Transverse colon (tissue), 4 donors: Measurements from ENCODE around the gene ANKRD1. TPM values are rescaled to one million over a fixed set of nuclear protein-coding genes. Genes with fewer than 3 reads are reported as not detected.
"Not testable (repeated sequence)": the region's sequence is repeated elsewhere in the genome, so short reads cannot be mapped to it uniquely, and the experiment has no call there.

Experiments
- DNase-seq: peaks from one replicate; pipeline ENCODE4 v3.0.0-alpha.2; 2019
- H3K27ac ChIP-seq, 4 donors: fragments of 200-600 bp; sonication (generic); 2 replicates each; pipeline ENCODE4 v1.5.1; 2016 to 2018; ENCODE audit warnings: inconsistent platforms in 4 of 4
- H3K27me3 ChIP-seq: fragments of 200-600 bp; sonication (generic); 2 replicates; pipeline ENCODE4 v1.5.1; 2017; ENCODE audit warnings: inconsistent platforms
- H3K36me3 ChIP-seq, 4 donors: fragments of 200-600 bp; sonication (generic); 2 replicates each; pipeline ENCODE4 v1.5.1; 2017 to 2019; ENCODE audit warnings: inconsistent platforms in 4 of 4
- H3K4me1 ChIP-seq, 4 donors: fragments of 200-600 bp; sonication (generic); 2 replicates each; pipeline ENCODE4 v1.5.1; 2017 to 2020; ENCODE audit warnings: inconsistent platforms in 4 of 4
- H3K4me3 ChIP-seq, 4 donors: fragments of 200-600 bp; sonication (generic); 1 replicate in 1 of 4; 2 replicates in 3 of 4; pipeline versions ENCODE4 v1.5.1 to v1.6.1; 2017 to 2019; ENCODE audit warnings: inconsistent platforms in 4 of 4
- H3K9me3 ChIP-seq, 2 donors: fragments of 200-600 bp; sonication (generic); 2 replicates each; pipeline ENCODE4 v1.5.1; 2017 to 2019; ENCODE audit warnings: inconsistent platforms in 2 of 2
- CTCF ChIP-seq, 5 experiments: fragments of 200-600 bp in 3 of 5; fragments of 450-650 bp in 2 of 5; sonication (generic) in 3 of 5; IDR thresholded peaks; 1 replicate in 2 of 5; 2 replicates in 3 of 5; pipeline ENCODE4 v1.5.1; 2016 to 2017; ENCODE audit warnings: antibody characterized with exemption in 5 of 5, inconsistent platforms in 3 of 5, mild to moderate bottlenecking in 2 of 5, moderate library complexity in 1 of 5
- EP300 ChIP-seq: sonication (generic); formaldehyde crosslinking; IDR thresholded peaks from one replicate; pipeline ENCODE4 v1.6.1; 2017; ENCODE audit warnings: antibody characterized with exemption, low read depth
- POLR2A ChIP-seq: fragments of 450-650 bp; IDR thresholded peaks from one replicate; pipeline ENCODE4 v1.6.1; 2016; ENCODE audit warnings: antibody characterized with exemption, mild to moderate bottlenecking, moderate library complexity
- POLR2AphosphoS5 ChIP-seq, 3 donors: sonication (generic); formaldehyde crosslinking; IDR thresholded peaks; one replicate each; pipeline ENCODE4 v1.6.1; 2016; ENCODE audit warnings: antibody characterized with exemption in 3 of 3
- WGBS, 2 donors: methylation state at CpG; one replicate each; pipeline ENCODE4 v1.1.5; 2018; ENCODE audit warnings: low coverage in 1 of 2; 5-methylcytosine and 5-hydroxymethylcytosine counted together
- in situ Hi-C, 4 donors: fragments of 200-750 bp; cut with MboI; loops; one replicate each; pipeline versions ENCODE4 v1.15.0 to v1.15.1; 2017; ENCODE audit warnings: low sequenced_read_pairs in 3 of 4, low pct_ligation_motif_present in 1 of 4, low pct_unique_long_range_greater_than_20kb in 1 of 4
- intact Hi-C: fragments of 100-400 bp; cut with DNase I; formaldehyde crosslinking; loops from one replicate; pipeline ENCODE4 v1.15.1; 2023; ENCODE audit warnings: low total_unique reads
- total RNA-seq, 4 donors: library from RNA; depleted of rRNA; stranded (reverse); fragments of >200 nt; gene quantifications; one replicate each; pipeline ENCODE4 v1.1.0, GENCODE V29; 2016

The ANKRD1 gene
- total RNA-seq, 4 donors from 2014 or later: not detected

- in situ Hi-C loops: no loop called here
- H3K27me3 ChIP-seq: no peaks in the 10 kb centered on the region
- intact Hi-C loops: loop anchor here (5.0 kb wide), 1 partner anchor 588 kb away; no protein-coding TSS in a partner anchor
- H3K4me1 ChIP-seq: no peaks in the 10 kb centered on the region
- no peaks in the 10 kb centered on the region for H3K9me3 ChIP-seq
- H3K27ac ChIP-seq: no peak overlapping the region
- 9 to 72% methylated on average over 1 of the region's 1 CpG for WGBS, 2 donors
- H3K36me3 ChIP-seq: no peaks in the 10 kb centered on the region
- TF ChIP-seq EP300 (no peak), POLR2AphosphoS5 (IDR thresholded peaks at IDR 0.05) (no peak), CTCF (IDR thresholded peaks at IDR 0.05) (no peak), POLR2A (no peak)
- no peak for DNase-seq
- H3K4me3 ChIP-seq: no peak overlapping the region
Measured at GRCh38 chr10:90944749-90945148, 23.9 kb upstream of the ANKRD1 start.

GRCh38 chr10:90942980-90943379, 22.1 kb upstream of the ANKRD1 start:
- H3K4me3 ChIP-seq, H3K9me3 ChIP-seq, in situ Hi-C loops, H3K27me3 ChIP-seq, H3K4me1 ChIP-seq, intact Hi-C loops, H3K36me3 ChIP-seq, H3K27ac ChIP-seq, DNase-seq: not testable (repeated sequence)
- 71 to 86% methylated on average over 3 of the region's 3 CpGs for WGBS, 2 donors

DNA sequence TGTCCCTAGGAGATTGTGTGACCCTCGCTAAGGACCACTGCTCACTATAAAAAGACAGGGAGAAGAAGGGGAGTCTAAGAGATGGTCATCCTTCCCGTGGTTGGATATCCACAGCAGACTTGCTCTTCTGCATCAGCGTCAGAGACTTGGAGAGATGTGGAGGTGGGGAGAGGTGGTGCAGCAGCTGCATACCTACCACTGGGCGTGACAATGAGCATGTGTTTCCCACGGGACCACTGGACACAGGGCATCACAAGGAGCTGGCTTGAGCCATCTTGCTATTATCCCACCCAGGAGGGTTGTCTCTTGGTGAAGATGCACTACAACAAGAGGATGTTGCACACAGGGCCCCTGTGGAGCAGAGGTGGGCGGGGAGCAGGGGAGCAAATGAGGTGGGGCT, 18.8 kb upstream of the ANKRD1 start:
- Histone ChIP-seq H3K27me3 (no peaks in the 10 kb centered on the region), H3K36me3 (no peaks in the 10 kb centered on the region), H3K27ac (no peak overlapping the region), H3K4me3 (no peak overlapping the region), H3K9me3 (no peaks in the 10 kb centered on the region), H3K4me1 (no peaks in the 10 kb centered on the region)
- no peak for TF ChIP-seq POLR2AphosphoS5 (IDR thresholded peaks at IDR 0.05)
- TF ChIP-seq EP300: no peak
- no peak for TF ChIP-seq CTCF (IDR thresholded peaks at IDR 0.05)
- TF ChIP-seq POLR2A: no peak
- DNase-seq: no peak
- 90% methylated on average over 6 of the region's 6 CpGs; no CpG with 5 or more reads in 1 of the 2 donors for WGBS, 2 donors
- intact Hi-C loops (no loop called here), in situ Hi-C loops (no loop called here)

DNA sequence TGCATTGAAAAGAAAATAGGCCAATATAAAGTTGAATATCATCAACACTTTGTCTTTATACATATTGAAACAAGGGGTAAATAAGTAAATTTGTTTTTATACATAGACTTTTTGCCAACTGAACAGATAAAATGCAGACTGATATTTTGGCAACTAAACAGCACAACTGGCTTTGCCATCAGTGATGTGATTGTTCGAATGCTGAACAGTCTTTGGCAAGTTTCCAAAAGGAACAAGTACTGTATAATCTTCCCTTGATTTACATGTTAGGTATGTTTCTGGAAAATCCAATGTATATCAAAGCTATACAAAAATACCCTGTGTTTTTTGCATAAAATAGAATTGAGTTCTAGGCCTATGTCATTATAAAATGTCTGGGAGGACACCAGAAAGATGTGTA, 18.2 kb upstream of the ANKRD1 start:
- no peak for TF ChIP-seq EP300
- H3K27me3 ChIP-seq: no peaks in the 10 kb centered on the region
- intact Hi-C loops (no loop called here), in situ Hi-C loops (no loop called here)
- 50 to 61% methylated on average over 1 of the region's 1 CpG for WGBS, 2 donors
- H3K9me3 ChIP-seq: no peaks in the 10 kb centered on the region
- H3K4me1 ChIP-seq: no peaks in the 10 kb centered on the region
- H3K4me3 ChIP-seq: no peak overlapping the region
- no peak overlapping the region for H3K27ac ChIP-seq
- no peaks in the 10 kb centered on the region for H3K36me3 ChIP-seq
- no peak for DNase-seq

GRCh38 chr10:90937645-90938258, 16.9 kb upstream of the ANKRD1 start:
- no peaks in the 10 kb centered on the region for H3K9me3 ChIP-seq
- no peak overlapping the region for H3K4me3 ChIP-seq
- intact Hi-C loops: no loop called here
- H3K4me1 ChIP-seq: no peaks in the 10 kb centered on the region
- no peak overlapping the region for H3K27ac ChIP-seq
- no peaks in the 10 kb centered on the region for H3K27me3 ChIP-seq
- no peak for TF ChIP-seq POLR2A
- TF ChIP-seq POLR2AphosphoS5 (IDR thresholded peaks at IDR 0.05): no peak
- no peak for TF ChIP-seq CTCF (IDR thresholded peaks at IDR 0.05)
- no peak for TF ChIP-seq EP300
- DNase-seq: no peak
- WGBS, 2 donors: 65 to 89% methylated on average over 8 of the region's 8 CpGs
- in situ Hi-C loops: no loop called here
- H3K36me3 ChIP-seq: no peaks in the 10 kb centered on the region
